HL-60 (cell line): Measurements from ENCODE around the gene USF1.

Source experiments
- CTCF ChIP-seq: IDR thresholded peaks from one replicate; pipeline ENCODE4 v1.5.1; 2011; ENCODE audit warnings: low read length, control low read depth, inconsistent platforms; ENCODE audit not compliant: insufficient read depth
- GABPA ChIP-seq: IDR thresholded peaks from 2 replicates; pipeline ENCODE4 v1.6.1; 2012; ENCODE audit warnings: low read depth
- POLR2AphosphoS5 ChIP-seq: IDR thresholded peaks from 2 replicates; pipeline ENCODE4 v1.6.1; 2012; ENCODE audit warnings: low read depth
- REST ChIP-seq: IDR thresholded peaks from 2 replicates; pipeline ENCODE4 v1.6.1; 2012; ENCODE audit warnings: low read depth; ENCODE audit not compliant: insufficient replicate concordance
- SPI1 ChIP-seq: IDR thresholded peaks from 2 replicates; pipeline ENCODE4 v1.6.1; 2012; ENCODE audit warnings: low read depth, mild to moderate bottlenecking, borderline replicate concordance

- TF ChIP-seq POLR2AphosphoS5 = no peak
- no peak for TF ChIP-seq REST
- TF ChIP-seq CTCF = no peak
- TF ChIP-seq GABPA = no peak
- TF ChIP-seq SPI1 = no peak
Observed at GRCh38 chr1:161076410-161076809, 30.6 kb upstream of the USF1 start.
